NCI-H2227 (cell line): Measurements from ENCODE around the gene EPHB1.
"Not testable (repeated sequence)": the region's sequence is repeated elsewhere in the genome, so short reads cannot be mapped to it uniquely, and the experiment has no call there.

Source experiments
- DNase-seq: peaks from one replicate; lab custom pipeline; 2025; ENCODE audit not compliant: unreplicated experiment; lab: John Stamatoyannopoulos, UW

EPHB1 gene

DNA sequence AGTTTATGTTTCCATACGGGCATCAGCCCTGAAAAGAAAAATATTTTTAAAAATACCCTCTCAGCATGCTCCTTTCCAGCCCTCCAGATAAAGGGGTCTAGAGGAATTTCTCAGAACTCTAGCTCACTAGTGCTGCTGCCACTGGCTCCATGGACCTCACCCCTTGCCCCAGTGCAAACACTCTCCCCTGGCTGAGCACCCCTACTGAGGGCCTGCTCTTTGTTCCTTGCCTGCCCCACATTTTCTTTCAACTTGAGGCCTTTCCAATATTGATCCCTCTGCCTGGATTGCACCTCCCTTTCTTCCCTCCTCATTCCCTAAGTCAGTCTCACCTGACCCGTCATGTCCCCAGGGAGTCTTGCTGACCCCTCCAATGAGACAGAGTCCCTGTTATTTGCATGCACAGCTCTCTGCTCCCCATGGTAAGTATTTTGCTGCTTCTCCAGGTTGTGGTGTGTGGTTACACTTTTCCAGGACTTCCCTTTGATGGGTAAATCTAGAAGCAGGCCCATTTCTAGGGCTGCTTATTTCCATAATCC lies 196.5 kb downstream of the EPHB1 start:
- no peak for DNase-seq

GRCh38 chr3:134992180-134992579 lies 197.1 kb downstream of the EPHB1 start:
- no peak for DNase-seq

GRCh38 chr3:134992586-134992985 lies 197.5 kb downstream of the EPHB1 start:
- DNase-seq = no peak

DNA sequence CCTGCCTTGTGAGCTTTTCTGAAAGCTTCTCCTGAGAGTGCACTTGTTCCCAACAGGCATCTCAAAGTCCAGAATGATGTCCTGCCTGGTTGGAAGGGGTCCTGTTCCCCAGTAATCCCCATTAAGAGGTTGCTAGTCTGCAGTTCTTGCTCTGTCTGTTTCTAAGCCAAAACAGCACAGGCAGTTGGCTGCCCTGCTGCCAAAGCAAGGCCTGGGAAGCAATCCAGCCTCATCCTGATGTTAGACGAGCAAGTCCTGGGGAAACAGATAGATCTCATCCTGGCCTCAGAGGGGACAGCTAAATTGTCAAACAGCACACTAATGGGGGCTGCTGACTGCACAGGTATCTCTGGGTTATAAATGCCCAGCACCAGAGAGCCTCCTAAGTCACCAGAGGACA lies 198.0 kb downstream of the EPHB1 start:
- DNase-seq = no peak

GRCh38 chr3:134998158-134998557 lies 203.1 kb downstream of the EPHB1 start:
- no peak for DNase-seq

GRCh38 chr3:134998855-134999254 lies 203.8 kb downstream of the EPHB1 start:
- DNase-seq = no peak

- no peak for DNase-seq
Measured at GRCh38 chr3:135000465-135000864, 205.4 kb downstream of the EPHB1 start.

DNA sequence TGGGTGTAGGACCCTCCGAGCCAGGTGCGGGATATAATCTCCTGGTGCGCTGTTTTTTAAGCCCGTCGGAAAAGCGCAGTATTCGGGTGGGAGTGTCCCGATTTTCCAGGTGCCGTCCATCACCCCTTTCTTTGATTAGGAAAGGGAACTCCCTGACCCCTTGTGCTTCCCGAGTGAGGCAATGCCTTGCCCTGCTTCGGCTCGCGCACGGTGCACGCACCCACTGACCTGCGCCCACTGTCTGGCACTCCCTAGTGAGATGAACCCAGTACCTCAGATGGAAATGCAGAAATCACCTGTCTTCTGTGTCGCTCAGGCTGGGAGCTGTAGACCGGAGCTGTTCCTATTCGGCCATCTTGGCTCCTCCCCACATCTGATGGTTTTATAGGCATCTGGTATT lies 210.6 kb downstream of the EPHB1 start:
- DNase-seq = not testable (repeated sequence)

DNA sequence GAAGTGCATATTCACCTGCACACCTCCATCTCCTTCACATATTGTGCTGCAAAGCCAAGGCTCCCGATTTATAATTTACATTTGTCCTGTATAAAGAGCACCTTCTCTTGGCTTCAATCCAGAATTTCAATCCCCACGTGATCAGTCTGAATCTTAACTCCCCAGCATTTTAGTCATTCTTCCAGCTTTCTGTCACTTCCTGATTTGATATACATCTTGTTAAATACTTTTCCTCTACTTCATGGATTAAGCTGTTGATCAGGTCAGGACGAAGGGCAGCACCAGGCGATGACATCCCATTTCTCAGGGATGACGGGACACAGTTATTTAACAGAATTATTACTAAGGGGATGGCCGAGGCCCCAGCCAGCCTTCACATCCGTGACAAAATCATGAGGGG lies 212.5 kb downstream of the EPHB1 start:
- no peak for DNase-seq

GRCh38 chr3:135008326-135008725 lies 213.3 kb downstream of the EPHB1 start:
- DNase-seq = no peak

- DNase-seq = no peak
Measured at GRCh38 chr3:135009014-135009413, 214.0 kb downstream of the EPHB1 start.

DNA sequence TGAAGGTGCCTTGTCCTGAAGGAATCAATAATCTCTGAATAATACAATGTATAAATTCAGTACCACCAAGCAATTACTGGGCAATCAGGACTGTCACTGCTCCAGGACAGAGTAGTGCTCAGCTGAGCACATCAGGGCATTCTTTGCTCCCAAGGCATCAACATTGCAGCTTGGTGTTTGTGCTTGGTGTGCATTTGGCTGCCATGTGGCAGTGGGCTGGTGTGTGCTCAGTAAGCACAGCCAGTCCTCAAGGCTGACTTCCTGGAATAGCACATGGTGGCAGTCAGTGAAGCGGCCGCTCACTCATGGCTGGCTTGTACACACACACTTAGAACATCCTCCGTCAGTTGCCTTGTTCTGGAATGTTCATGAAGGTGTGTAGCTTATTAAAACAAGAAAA lies 217.0 kb downstream of the EPHB1 start:
- no peak for DNase-seq

DNA sequence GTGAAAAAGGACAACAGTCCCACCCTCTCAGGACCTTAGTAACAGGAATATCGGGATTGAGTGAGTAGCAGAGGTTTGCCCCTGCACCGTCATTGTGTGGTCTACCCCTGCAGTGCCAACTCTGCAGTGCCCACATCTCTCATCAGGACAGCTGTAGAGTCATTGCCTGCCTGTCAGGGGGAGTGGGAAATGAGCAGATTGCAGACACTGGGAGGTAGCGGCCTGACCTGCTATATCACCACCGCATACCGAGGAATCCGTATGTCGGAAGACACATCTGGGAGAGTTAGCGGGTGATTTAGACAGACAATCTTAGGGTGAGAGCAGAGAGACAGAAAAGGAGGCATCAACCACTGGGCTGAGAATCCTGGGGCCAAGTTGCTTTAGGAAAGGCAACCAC lies 218.1 kb downstream of the EPHB1 start:
- no peak for DNase-seq

GRCh38 chr3:135014566-135014965 lies 219.5 kb downstream of the EPHB1 start:
- DNase-seq = no peak

DNA sequence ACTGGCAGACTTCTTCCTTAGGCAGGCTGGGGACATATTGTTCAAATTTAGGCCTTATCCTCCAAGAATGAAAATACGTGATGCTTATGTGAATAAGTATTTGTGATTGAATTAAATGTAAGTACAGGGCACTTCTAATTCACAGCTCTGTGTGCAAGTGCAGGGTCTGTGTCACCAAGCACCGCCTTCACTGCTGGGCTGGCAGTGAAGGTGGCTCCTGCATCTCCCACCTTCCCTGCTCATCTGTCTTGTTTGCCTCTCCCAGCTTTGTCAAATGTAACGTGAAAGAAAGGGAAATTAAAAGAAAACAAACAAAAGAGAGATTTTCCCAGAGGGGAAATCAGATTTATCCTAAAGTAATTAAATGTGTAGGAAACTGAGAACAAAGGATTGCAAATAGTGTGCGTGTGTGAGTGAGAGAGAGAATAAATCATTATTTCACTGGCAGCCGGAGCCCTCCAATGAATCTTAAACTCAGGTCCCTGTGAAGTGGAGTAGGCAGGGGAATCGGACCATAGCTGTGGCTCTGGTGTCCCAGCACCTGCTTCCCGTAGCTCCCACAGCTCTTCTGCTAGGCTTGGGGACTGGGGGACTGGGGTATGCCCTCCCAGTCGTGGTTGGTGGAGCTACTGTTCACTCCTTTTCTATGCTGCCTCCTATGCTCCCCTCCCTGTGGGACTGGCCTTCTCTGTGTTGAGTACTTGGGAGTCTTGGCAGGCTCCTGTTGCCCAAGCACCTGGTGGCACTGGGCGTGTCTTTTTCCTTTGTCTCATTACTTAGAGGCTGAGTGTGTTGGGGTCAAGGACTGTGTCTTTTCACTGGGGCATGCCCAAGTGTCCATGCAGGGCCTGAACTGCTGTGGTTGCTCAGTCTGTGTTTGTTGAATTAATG lies 222.2 kb downstream of the EPHB1 start:
- no peak for DNase-seq

- no peak for DNase-seq
Measured at GRCh38 chr3:135018149-135018923, 223.3 kb downstream of the EPHB1 start.

- no peak for DNase-seq
Measured at GRCh38 chr3:135020181-135020580, 225.1 kb downstream of the EPHB1 start.

DNA sequence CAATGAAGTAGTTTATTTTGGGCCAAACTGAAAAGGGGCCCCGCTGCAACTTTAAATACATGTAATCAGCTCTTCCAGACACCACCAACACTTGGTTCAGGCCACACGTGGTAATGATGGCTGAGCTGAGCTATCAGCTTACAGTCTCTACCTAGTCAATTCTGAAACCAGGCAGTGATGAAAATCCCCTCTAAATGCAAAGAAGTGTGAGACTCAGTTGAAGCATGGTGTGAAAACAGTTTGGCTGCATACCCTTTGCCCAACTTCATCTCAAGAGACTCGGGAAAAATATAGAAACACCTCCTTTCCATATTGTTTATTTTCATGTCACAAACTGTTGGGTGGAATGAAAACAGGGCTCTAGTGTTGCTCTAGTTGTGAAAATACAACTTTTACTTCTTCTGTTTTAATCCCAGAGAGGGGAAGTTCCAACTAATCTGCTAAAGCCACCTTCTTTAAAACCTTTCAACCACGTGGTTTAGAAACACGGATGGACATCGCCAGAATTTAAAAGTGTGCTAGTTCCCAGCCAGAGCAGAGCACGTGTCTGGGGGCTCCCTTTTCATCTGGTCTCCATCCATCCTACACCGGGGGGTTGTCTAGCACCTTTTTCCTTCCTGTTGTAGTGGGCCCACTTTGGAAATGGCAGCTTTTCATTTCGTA lies 229.1 kb downstream of the EPHB1 start:
- DNase-seq = no peak

GRCh38 chr3:135030768-135031615 lies 235.9 kb downstream of the EPHB1 start:
- peak; percentile 29 for DNase-seq

GRCh38 chr3:135033737-135034136 lies 238.7 kb downstream of the EPHB1 start:
- no peak for DNase-seq
